Left renal pelvis (tissue), 4 donors: ENCODE results near the gene PCNP. TPM values are rescaled to one million over a fixed set of nuclear protein-coding genes. Genes with fewer than 3 reads are reported as not detected.
"Not testable (repeated sequence)": the region's sequence is repeated elsewhere in the genome, so short reads cannot be mapped to it uniquely, and the experiment has no call there.

ENCODE experiments used
- DNase-seq, 4 donors: peaks; one replicate each; pipeline ENCODE4 v3.0.0-alpha.2; 2013; ENCODE audit warnings: low read depth in 4 of 4, low spot score in 3 of 4
- polyA plus RNA-seq, 4 donors: library from polyadenylated mRNA; unstranded; fragments of 120-200 nt; gene quantifications; one replicate each; pipeline ENCODE4 v1.2.1, GENCODE V29; 2013; ENCODE audit not compliant: insufficient read length in 4 of 4

Gene PCNP
- polyA plus RNA-seq, 4 donors, result 198 to 272 (median 224) TPM

DNA sequence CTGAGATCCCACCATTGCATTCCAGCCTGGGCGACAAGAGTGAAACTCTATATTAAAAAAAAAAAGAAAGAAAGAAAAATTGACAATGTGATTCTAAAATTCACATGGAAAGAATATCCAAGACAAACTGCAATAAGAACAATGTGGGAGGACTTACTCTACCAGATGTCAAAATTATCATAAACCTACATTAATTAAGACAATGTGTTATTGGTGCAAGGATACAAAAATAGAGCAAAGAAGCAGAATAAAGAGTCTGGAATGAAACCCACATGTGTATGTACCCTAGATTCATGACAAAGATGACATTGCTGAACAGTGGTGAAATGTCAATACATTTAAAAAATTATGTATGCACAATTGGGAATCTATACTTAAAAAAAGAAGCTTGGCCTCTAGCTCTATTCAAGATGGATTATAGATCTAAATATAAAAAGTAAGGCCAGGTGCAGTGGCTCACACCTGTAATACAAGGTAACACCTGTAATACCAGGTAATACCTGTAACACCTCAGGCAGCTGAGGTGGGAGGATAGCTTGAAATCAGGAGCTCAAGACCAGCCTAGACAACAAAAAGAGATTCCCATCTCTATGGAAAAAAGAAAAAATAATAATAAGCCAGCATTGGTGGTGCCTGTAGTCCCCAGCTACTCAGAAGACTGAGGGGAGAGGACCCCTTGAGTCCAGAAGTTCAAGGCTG is 57.3 kb downstream of the PCNP start:
- no peak for DNase-seq

DNA sequence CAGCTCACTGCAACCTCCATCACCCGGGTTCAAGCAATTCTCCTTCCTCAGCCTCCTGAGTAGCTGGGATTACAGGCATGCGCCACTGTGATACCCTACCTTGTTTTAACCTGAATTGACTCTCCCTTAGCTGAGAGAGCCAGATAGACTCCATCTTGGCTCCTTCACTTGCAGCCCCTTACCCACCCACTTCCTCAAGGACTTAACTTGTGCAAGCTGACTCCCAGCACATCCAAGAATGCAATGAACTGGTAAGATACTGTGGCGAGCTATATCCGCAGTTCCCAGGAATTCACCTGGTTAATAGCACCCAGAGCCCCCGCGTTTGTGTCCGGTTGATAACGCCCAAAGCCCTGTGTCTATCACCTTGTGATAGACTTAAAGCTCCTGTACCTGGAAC is 58.0 kb downstream of the PCNP start:
- DNase-seq, result not testable (repeated sequence)

- no peak for DNase-seq
These were observed 58.6 kb downstream of the PCNP start for GRCh38 chr3:101632586-101632985.

DNA sequence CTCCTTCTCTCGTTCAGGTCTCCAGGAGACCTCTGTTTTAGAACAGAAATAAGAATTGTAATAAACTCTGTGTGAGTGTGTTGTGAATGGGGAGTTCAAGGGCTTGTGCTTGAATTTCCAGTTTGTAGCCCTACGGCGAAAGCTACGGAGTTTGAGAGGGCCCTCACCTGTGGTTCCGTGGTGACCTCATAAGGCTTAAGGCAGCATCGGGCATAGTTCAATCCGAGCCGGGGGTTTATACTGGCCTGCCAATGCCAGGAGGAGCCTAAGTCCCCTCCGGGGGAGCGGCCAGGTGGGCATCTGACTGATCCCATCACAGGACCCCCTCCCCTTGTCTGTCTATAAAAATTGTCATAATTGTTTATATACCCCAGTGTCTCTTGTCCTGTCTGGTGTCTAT is 59.2 kb downstream of the PCNP start:
- no peak for DNase-seq

DNA sequence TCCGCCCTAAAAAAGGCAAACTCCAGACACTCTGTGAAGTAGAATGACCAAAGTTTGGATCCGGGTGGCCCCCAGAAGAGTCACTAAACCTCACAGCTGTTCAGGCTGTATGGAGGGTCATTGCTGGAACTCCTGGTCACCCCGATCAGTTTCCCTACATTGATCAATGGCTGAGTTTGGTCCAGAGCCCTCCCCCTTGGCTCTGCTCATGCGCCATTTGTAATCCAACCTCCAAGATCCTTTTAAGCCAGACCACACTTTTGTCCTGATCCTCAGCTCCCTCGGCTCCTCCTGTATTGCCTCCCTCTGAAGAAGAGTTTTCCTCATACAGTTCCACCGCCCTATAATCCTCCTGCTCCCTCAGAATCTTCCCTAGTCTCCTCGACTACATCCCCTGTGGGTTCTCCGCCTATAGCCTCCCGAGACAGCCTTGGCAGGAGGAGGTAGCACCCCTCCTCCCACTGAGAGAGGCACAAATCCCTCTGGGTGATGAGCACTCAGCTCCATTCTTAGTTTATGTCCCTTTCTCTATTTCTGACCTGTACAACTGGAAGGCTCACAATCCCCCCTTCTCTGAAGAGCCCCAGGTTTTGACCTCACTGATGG is 60.7 kb downstream of the PCNP start:
- DNase-seq, result no peak

DNA sequence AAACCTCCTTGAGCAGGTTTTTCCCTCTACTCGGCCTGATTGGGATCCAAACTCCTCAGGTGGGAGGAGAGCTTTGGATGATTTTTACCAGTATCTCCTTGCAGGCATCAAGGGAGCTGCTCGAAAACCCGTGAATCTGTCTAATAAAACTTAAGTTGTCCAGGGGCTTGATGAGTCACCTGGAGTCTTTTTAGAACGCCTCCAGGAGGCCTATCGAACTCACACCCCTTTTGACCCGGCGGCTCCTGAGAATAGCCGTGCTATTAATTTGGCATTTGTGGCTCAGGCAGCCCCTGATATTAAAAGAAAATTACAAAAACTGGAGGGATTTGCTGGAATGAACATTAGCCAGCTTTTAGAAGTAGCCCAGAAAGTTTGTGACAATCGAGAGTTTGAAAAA is 61.4 kb downstream of the PCNP start:
- no peak for DNase-seq

GRCh38 chr3:101635954-101636798 is 62.2 kb downstream of the PCNP start:
- DNase-seq, result no peak

- no peak for DNase-seq
These were observed 63.5 kb downstream of the PCNP start for GRCh38 chr3:101637451-101637850.

DNA sequence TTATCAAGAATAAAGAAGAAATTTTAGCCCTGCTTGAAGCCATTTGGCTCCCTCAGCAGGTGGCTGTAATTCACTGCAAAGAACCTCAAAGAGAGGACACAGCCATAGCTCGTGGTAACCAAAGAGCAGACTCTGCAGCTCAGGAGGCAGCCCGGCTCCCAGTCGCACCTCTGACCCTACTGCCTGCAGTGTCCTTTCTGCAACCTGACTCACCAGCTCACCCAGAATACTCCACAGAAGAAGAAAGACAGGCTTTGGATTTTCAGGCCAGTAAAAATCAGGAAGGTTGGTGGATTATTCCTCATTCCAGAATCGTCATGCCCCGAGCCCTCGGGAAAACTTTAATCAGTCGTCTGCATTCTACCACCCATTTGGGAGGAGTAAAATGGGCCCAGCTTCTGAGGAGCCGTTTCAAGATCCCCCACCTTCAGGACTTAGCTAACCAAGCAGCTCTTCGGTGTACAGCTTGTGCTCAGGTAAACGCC is 64.3 kb downstream of the PCNP start:
- no peak for DNase-seq

DNA sequence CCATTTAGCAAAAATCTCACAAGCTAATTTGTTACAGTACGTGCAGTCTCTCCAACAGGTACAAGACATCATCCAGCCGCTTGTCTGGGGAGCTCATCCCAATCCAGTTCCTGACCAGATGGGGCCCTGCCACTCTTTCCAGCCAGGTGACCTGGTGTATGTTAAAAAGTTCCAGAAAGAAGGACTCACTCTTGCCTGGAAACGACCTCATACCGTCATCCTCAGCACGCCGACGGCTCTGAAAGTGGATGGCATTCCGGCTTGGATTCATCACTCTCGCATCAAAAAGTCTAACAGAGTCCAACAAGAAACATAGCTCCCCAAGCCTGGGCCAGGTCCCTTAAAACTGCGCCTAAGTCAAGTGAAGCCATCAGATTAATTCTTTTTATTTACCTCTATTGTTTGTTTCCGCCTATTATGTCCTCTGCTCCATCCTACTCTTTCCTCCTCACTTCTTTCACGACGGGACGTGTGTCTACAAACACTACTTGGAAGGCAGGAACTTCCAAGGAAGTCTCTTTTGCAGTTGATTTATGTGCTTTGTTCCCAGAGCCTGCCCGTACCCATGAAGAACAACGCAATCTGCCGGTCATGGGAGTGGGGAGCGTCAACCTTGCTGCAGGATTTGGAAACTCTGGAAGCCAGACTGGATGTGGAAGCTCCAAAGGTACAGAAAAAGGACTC is 65.4 kb downstream of the PCNP start:
- no peak for DNase-seq

DNA sequence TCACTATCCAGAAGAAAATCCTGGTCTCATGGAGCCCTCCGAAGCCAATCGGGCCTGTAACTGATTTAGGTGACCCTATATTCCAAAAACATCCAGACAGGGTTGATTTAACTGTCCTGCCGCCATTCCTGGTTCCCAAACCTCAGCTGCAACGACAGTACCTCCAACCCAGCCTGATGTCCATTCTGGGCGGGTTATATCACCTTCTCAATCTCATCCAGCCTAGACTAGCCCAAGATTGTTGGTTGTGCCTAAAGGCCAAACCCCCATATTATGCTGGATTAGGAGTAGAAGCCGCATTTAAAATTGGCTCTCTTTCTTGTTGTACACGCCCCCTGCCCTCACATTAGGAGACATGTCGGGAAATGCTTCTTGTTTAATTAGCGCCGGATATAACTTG is 66.3 kb downstream of the PCNP start:
- DNase-seq, result no peak

GRCh38 chr3:101641397-101642115 is 67.6 kb downstream of the PCNP start:
- not testable (repeated sequence) for DNase-seq

DNA sequence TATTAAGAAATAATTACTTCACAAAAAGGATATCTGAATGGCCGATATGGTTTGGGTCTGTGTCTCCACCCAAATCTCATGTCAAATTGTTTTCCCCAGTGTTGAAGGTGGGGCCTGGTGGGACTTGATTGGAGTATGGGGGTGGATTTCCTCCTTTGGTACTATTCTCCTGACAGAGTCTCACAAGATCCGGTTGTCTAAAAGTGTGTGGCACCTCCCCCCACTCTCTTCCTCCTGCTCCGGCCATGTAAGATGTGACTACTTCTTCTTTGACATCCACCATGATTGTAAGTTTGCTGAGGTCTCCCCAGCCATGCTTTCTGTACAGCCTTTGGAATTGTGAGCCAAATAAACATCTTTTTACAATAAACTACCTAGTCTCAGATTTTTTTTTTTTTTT is 68.5 kb downstream of the PCNP start:
- no peak for DNase-seq

- no peak for DNase-seq
These were observed 69.2 kb downstream of the PCNP start for GRCh38 chr3:101643009-101643844.

Other genes starting within 250 kb of the PCNP start
- gene SENP7, start 61.0 kb upstream of the PCNP start, polyA plus RNA-seq, result 100 to 1,000 TPM in 1 of 4 donors, 10 to 100 TPM in 3; 62.8 to 101 (median 80.9) TPM
- 10 to 100 TPM; 25.1 to 45.5 (median 31.9) TPM for gene TRMT10C, start 12.3 kb upstream of the PCNP start, polyA plus RNA-seq
- 10 to 100 TPM; 22.8 to 26.0 (median 23.9) TPM for gene ZBTB11, start 103.0 kb downstream of the PCNP start, polyA plus RNA-seq
- 1,000 to 10,000 TPM; 1,503 to 1,609 (median 1,554) TPM for gene RPL24, start 112.5 kb downstream of the PCNP start, polyA plus RNA-seq
- gene CEP97, start 150.4 kb downstream of the PCNP start, polyA plus RNA-seq, result 10 to 100 TPM; 13.6 to 19.8 (median 17.2) TPM
- 1 to 10 TPM; 5.6 to 8.8 (median 6.2) TPM for gene NXPE3, start 205.0 kb downstream of the PCNP start, polyA plus RNA-seq